GM21390 (cell line): ENCODE results near the gene DDX10.

Experiments
- ATAC-seq: cut with Tn5 transposase; IDR thresholded peaks from one replicate; pipeline ENCODE4 v1.9.1; 2021; ENCODE audit not compliant: unreplicated experiment

The DDX10 gene

GRCh38 chr11:108929241-108929640 is 264.4 kb downstream of the DDX10 start:
- no peak for ATAC-seq

GRCh38 chr11:108931168-108931567 is 266.3 kb downstream of the DDX10 start:
- no peak for ATAC-seq

- no peak for ATAC-seq
These were observed 268.8 kb downstream of the DDX10 start for GRCh38 chr11:108933630-108934029.

- ATAC-seq: no peak
These were observed 269.4 kb downstream of the DDX10 start for GRCh38 chr11:108934289-108934688.

GRCh38 chr11:108934696-108935095 is 269.8 kb downstream of the DDX10 start:
- no peak for ATAC-seq

GRCh38 chr11:108937746-108938145 is 272.9 kb downstream of the DDX10 start:
- ATAC-seq: no peak

- ATAC-seq: no peak
These were observed 273.7 kb downstream of the DDX10 start for GRCh38 chr11:108938604-108939003.

- no peak for ATAC-seq
These were observed 274.3 kb downstream of the DDX10 start for GRCh38 chr11:108939135-108939534.

- ATAC-seq: no peak
These were observed 279.0 kb downstream of the DDX10 start for GRCh38 chr11:108943853-108944252.

- ATAC-seq: no peak
These were observed 279.8 kb downstream of the DDX10 start for GRCh38 chr11:108944471-108945178.

GRCh38 chr11:108945341-108945740 is 280.5 kb downstream of the DDX10 start:
- ATAC-seq: no peak

GRCh38 chr11:108947654-108948570 is 283.0 kb downstream of the DDX10 start:
- ATAC-seq: no peak

GRCh38 chr11:108958368-108959104 is 293.7 kb downstream of the DDX10 start:
- peak; percentile 56 for ATAC-seq

GRCh38 chr11:108959105-108959761 is 294.4 kb downstream of the DDX10 start:
- ATAC-seq: no peak

- ATAC-seq: no peak
These were observed 295.0 kb downstream of the DDX10 start for GRCh38 chr11:108959874-108960273.

GRCh38 chr11:108960501-108960900 is 295.6 kb downstream of the DDX10 start:
- ATAC-seq: no peak

GRCh38 chr11:108961095-108961494 is 296.2 kb downstream of the DDX10 start:
- no peak for ATAC-seq

- no peak for ATAC-seq
These were observed 298.2 kb downstream of the DDX10 start for GRCh38 chr11:108963118-108963517.

GRCh38 chr11:108965306-108966001 is 300.6 kb downstream of the DDX10 start:
- ATAC-seq: no peak

- no peak for ATAC-seq
These were observed 301.3 kb downstream of the DDX10 start for GRCh38 chr11:108966206-108966605.
